GM12801 (cell line): ENCODE data around the gene ZC3HAV1.

Source experiments
- TF ChIP-seq, protein P1 (sequence below): IDR thresholded peaks from one replicate; pipeline ENCODE4 v1.5.1; 2011; ENCODE audit warnings: control low read depth; ENCODE audit not compliant: insufficient read length; ENCODE audit errors: extremely low read depth

Gene ZC3HAV1

GRCh38 chr7:139078399-139078798, 31.1 kb downstream of the ZC3HAV1 start:
- TF ChIP-seq, protein P1, sequence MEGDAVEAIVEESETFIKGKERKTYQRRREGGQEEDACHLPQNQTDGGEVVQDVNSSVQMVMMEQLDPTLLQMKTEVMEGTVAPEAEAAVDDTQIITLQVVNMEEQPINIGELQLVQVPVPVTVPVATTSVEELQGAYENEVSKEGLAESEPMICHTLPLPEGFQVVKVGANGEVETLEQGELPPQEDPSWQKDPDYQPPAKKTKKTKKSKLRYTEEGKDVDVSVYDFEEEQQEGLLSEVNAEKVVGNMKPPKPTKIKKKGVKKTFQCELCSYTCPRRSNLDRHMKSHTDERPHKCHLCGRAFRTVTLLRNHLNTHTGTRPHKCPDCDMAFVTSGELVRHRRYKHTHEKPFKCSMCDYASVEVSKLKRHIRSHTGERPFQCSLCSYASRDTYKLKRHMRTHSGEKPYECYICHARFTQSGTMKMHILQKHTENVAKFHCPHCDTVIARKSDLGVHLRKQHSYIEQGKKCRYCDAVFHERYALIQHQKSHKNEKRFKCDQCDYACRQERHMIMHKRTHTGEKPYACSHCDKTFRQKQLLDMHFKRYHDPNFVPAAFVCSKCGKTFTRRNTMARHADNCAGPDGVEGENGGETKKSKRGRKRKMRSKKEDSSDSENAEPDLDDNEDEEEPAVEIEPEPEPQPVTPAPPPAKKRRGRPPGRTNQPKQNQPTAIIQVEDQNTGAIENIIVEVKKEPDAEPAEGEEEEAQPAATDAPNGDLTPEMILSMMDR = no peak

GRCh38 chr7:139075871-139076686, 33.4 kb downstream of the ZC3HAV1 start:
- TF ChIP-seq, protein P1 = no peak

GRCh38 chr7:139075031-139075652, 34.4 kb downstream of the ZC3HAV1 start:
- TF ChIP-seq, protein P1 = peak; percentile 3

DNA sequence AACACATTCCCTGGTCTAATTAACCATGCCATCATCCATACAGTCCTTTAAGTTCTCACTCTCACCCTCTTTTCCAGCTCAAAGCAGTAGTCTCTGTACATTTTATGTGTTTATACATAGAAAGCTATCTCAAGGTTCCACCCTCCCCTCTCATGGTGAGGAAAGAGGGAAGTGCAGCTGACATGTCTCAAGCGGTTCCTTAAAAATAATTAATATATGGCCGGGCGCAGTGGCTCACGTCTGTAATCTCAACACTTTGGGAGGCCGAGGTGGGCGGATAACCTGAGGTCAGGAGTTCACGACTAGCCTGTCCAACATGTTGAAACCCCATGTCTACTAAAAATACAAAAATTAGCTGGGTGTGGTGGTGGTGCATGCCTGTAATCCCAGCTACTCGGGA, 36.7 kb downstream of the ZC3HAV1 start:
- TF ChIP-seq, protein P1 = no peak

GRCh38 chr7:139071680-139072079, 37.8 kb downstream of the ZC3HAV1 start:
- TF ChIP-seq, protein P1 = no peak

- TF ChIP-seq, protein P1 = no peak
Observed at GRCh38 chr7:139068544-139069399, 40.7 kb downstream of the ZC3HAV1 start.

GRCh38 chr7:139066315-139066714, 43.2 kb downstream of the ZC3HAV1 start:
- TF ChIP-seq, protein P1 = no peak
